ENCODE data around the gene RBMY1F. TPM values are rescaled to one million over a fixed set of nuclear protein-coding genes. Genes with fewer than 3 reads are reported as not detected.
"Not testable (repeated sequence)": the region's sequence is repeated elsewhere in the genome, so short reads cannot be mapped to it uniquely, and the experiment has no call there.

RBMY1F gene
- not detected for polyA plus RNA-seq

- H3K27ac ChIP-seq (ENCODE audit: low read depth, low read length): not testable (repeated sequence)
- WGBS, 3 donors: no CpG with 5 or more reads among the region's 31 CpGs
Observed at GRCh38 chrY:22182823-22183222, at the start of gene RBMY1F. Gene RBMY1F (minus strand): TSS chrY:22182923. CDS start chrY:22180969, 1,954 bp downstream.

- no CpG with 5 or more reads among the region's 4 CpGs for WGBS, 3 donors
- not testable (repeated sequence) for H3K27ac ChIP-seq (ENCODE audit: low read depth, low read length)
Observed at GRCh38 chrY:22151144-22151543, 31.6 kb downstream of the RBMY1F start.

- not testable (repeated sequence) for H3K27ac ChIP-seq (ENCODE audit: low read depth, low read length)
- WGBS, 3 donors: no CpG with 5 or more reads among the region's 8 CpGs
Observed at GRCh38 chrY:22141011-22141695, 41.6 kb downstream of the RBMY1F start.

- not testable (repeated sequence) for H3K27ac ChIP-seq (ENCODE audit: low read depth, low read length)
- no CpG with 5 or more reads among the region's 3 CpGs for WGBS, 3 donors
Observed at GRCh38 chrY:22134719-22135118, 48.0 kb downstream of the RBMY1F start.

GRCh38 chrY:22130494-22130893, 52.2 kb downstream of the RBMY1F start:
- not testable (repeated sequence) for H3K27ac ChIP-seq (ENCODE audit: low read depth, low read length)
- no CpG with 5 or more reads among the region's 8 CpGs for WGBS, 3 donors

Other genes starting within 250 kb of the RBMY1F start
- not detected for gene RBMY1J, start 220.5 kb upstream of the RBMY1F start, polyA plus RNA-seq

All from adipose tissue (tissue), 3 donors.